GM19467 (cell line): ENCODE data around the gene HMOX1.
"Not testable (repeated sequence)": the region's sequence is repeated elsewhere in the genome, so short reads cannot be mapped to it uniquely, and the experiment has no call there.

Experiments
- ATAC-seq: cut with Tn5 transposase; IDR thresholded peaks from one replicate; pipeline ENCODE4 v1.9.1; 2021; ENCODE audit warnings: mild to moderate bottlenecking, moderate library complexity; ENCODE audit not compliant: unreplicated experiment

HMOX1 gene

GRCh38 chr22:35431483-35432227, 50.8 kb downstream of the HMOX1 start:
- no peak for ATAC-seq

GRCh38 chr22:35432228-35432905, 51.5 kb downstream of the HMOX1 start:
- ATAC-seq = no peak

- no peak for ATAC-seq
These were observed 53.3 kb downstream of the HMOX1 start for GRCh38 chr22:35434061-35434710.

- no peak for ATAC-seq
These were observed 54.4 kb downstream of the HMOX1 start for GRCh38 chr22:35435201-35435740.

GRCh38 chr22:35436421-35436820, 55.5 kb downstream of the HMOX1 start:
- ATAC-seq = no peak

GRCh38 chr22:35437049-35437448, 56.2 kb downstream of the HMOX1 start:
- no peak for ATAC-seq

GRCh38 chr22:35438673-35439364, 57.9 kb downstream of the HMOX1 start:
- ATAC-seq = not testable (repeated sequence)

- no peak for ATAC-seq
These were observed 58.4 kb downstream of the HMOX1 start for GRCh38 chr22:35439365-35439717.

GRCh38 chr22:35440129-35440528, 59.2 kb downstream of the HMOX1 start:
- no peak for ATAC-seq

GRCh38 chr22:35441489-35442100, 60.7 kb downstream of the HMOX1 start:
- no peak for ATAC-seq

GRCh38 chr22:35442471-35442870, 61.6 kb downstream of the HMOX1 start:
- ATAC-seq = no peak

GRCh38 chr22:35443338-35443737, 62.4 kb downstream of the HMOX1 start:
- ATAC-seq = no peak
